Liver (tissue), 9 donors: ENCODE results near the gene ZNF792. TPM values are rescaled to one million over a fixed set of nuclear protein-coding genes. Genes with fewer than 3 reads are reported as not detected.

Experiments
- DNase-seq: peaks from one replicate; pipeline ENCODE4 v3.0.0-alpha.2; 2017; ENCODE audit warnings: low spot score
- H3K27ac ChIP-seq, 2 donors: one replicate each; pipeline ENCODE4 v1.7.0; 2013; ENCODE audit warnings: inconsistent platforms in 2 of 2, low read length in 2 of 2, control low read depth in 1 of 2, low read depth in 1 of 2, mild to moderate bottlenecking in 1 of 2
- H3K27me3 ChIP-seq, 4 donors: one replicate each; pipeline versions ENCODE4 v1.6.1 to v1.7.0; 2013; ENCODE audit warnings: low read length in 3 of 4, inconsistent platforms in 1 of 4, mild to moderate bottlenecking in 1 of 4, moderate library complexity in 1 of 4; ENCODE audit not compliant: control insufficient read depth in 4 of 4, insufficient read depth in 4 of 4
- H3K36me3 ChIP-seq, 4 donors: one replicate each; pipeline versions ENCODE4 v1.6.1 to v1.7.0; 2013; ENCODE audit warnings: low read length in 3 of 4, mild to moderate bottlenecking in 3 of 4, low read depth in 1 of 4, moderate library complexity in 1 of 4; ENCODE audit not compliant: control insufficient read depth in 4 of 4, insufficient read depth in 3 of 4
- H3K4me1 ChIP-seq, 4 donors: one replicate each; pipeline versions ENCODE4 v1.6.1 to v1.7.0; 2013; ENCODE audit warnings: low read length in 3 of 4, mild to moderate bottlenecking in 3 of 4, moderate library complexity in 1 of 4; ENCODE audit not compliant: control insufficient read depth in 4 of 4, insufficient read depth in 4 of 4
- H3K4me3 ChIP-seq, 3 donors: one replicate each; pipeline versions ENCODE4 v1.6.1 to v1.7.0; 2013; ENCODE audit warnings: low read length in 3 of 3, control low read depth in 1 of 3, low read depth in 1 of 3, mild to moderate bottlenecking in 1 of 3
- H3K9ac ChIP-seq, 2 donors: one replicate each; pipeline ENCODE4 v1.7.0; 2013; ENCODE audit warnings: low read length in 2 of 2, mild to moderate bottlenecking in 2 of 2, moderate library complexity in 2 of 2, control low read depth in 1 of 2, low read depth in 1 of 2
- H3K9me3 ChIP-seq, 4 donors: one replicate each; pipeline versions ENCODE4 v1.6.1 to v1.7.0; 2013; ENCODE audit warnings: low read length in 3 of 4; ENCODE audit not compliant: control insufficient read depth in 4 of 4
- ATF3 ChIP-seq: IDR thresholded peaks from 2 replicates; pipeline ENCODE4 v1.6.1; 2016; ENCODE audit warnings: antibody characterized with exemption
- CTCF ChIP-seq: fragments of 150-350 bp; IDR thresholded peaks from 2 replicates; pipeline ENCODE4 v1.5.1; 2017; ENCODE audit warnings: improper control_type of control experiment, low read depth, low read length; ENCODE audit not compliant: missing input control
- EGR1 ChIP-seq, 2 donors: IDR thresholded peaks; 2 replicates each; pipeline ENCODE4 v1.6.1; 2016 to 2018; ENCODE audit warnings: antibody characterized with exemption in 2 of 2, low read depth in 2 of 2
- FOXA1 ChIP-seq: IDR thresholded peaks from 2 replicates; pipeline ENCODE4 v1.6.1; 2016; ENCODE audit warnings: antibody characterized with exemption
- FOXA2 ChIP-seq: IDR thresholded peaks from 2 replicates; pipeline ENCODE4 v1.6.1; 2016; ENCODE audit warnings: antibody characterized with exemption
- GABPA ChIP-seq, 2 donors: IDR thresholded peaks in 1 of 2; conservative IDR thresholded peaks in 1 of 2; 2 replicates each; pipeline ENCODE4 v1.6.1; 2016; ENCODE audit warnings: antibody characterized with exemption in 2 of 2, mild to moderate bottlenecking in 1 of 2, moderate library complexity in 1 of 2
- HNF4G ChIP-seq: IDR thresholded peaks from 2 replicates; pipeline ENCODE4 v1.6.1; 2016; ENCODE audit warnings: antibody characterized with exemption
- JUND ChIP-seq, 2 donors: IDR thresholded peaks; 2 replicates each; pipeline ENCODE4 v1.6.1; 2016; ENCODE audit warnings: antibody characterized with exemption in 2 of 2
- MAX ChIP-seq: IDR thresholded peaks from 2 replicates; pipeline ENCODE4 v1.6.1; 2016; ENCODE audit warnings: antibody characterized with exemption
- NR2F2 ChIP-seq: IDR thresholded peaks from 2 replicates; pipeline ENCODE4 v1.6.1; 2016; ENCODE audit warnings: antibody characterized with exemption
- RAD21 ChIP-seq, 2 donors: IDR thresholded peaks; 2 replicates each; pipeline ENCODE4 v1.6.1; 2016; ENCODE audit warnings: antibody characterized with exemption in 2 of 2, mild to moderate bottlenecking in 2 of 2
- REST ChIP-seq: IDR thresholded peaks from 2 replicates; pipeline ENCODE4 v1.6.1; 2016; ENCODE audit warnings: antibody characterized with exemption, mild to moderate bottlenecking
- RXRA ChIP-seq, 2 donors: IDR thresholded peaks; 2 replicates each; pipeline ENCODE4 v1.6.1; 2017 to 2018; ENCODE audit warnings: antibody characterized with exemption in 2 of 2, mild to moderate bottlenecking in 1 of 2
- SP1 ChIP-seq: IDR thresholded peaks from 2 replicates; pipeline ENCODE4 v1.6.1; 2018; ENCODE audit warnings: antibody characterized with exemption, mild to moderate bottlenecking
- ZBTB33 ChIP-seq: IDR thresholded peaks from 2 replicates; pipeline ENCODE4 v1.6.1; 2016; ENCODE audit warnings: antibody characterized with exemption
- WGBS: extraction: QIAGEN DNeasy Blood & Tissue Kit; methylation state at CpG from one replicate; pipeline ENCODE4 v1.1.7; 2013; 5-methylcytosine and 5-hydroxymethylcytosine counted together
- polyA plus RNA-seq, 2 donors: library from polyadenylated mRNA; stranded (reverse) in 1 of 2; unstranded in 1 of 2; fragments of 200-250 nt in 1 of 2; fragments of >200 nt in 1 of 2; fragmentation: Nextera tagmentation in 1 of 2; extraction: Ambion mirVana in 1 of 2; gene quantifications; one replicate each; pipeline versions ENCODE4 v1.2.1 to v1.2.3, GENCODE V29; 2013 to 2015
- total RNA-seq, 2 donors: library from RNA; depleted of rRNA; stranded (reverse); fragments of >200 nt; gene quantifications; one replicate each; pipeline ENCODE4 v1.2.3, GENCODE V29; 2014
- donor health status: healthy.
- donor health status: healthy.
- donor health status: healthy.
- donor health status: healthy.
- donor health status: healthy.

ZNF792 gene
- total and polyA plus RNA-seq, 4 donors, result 0.65 to 4.9 (median 3.1) TPM

- WGBS, result 82% methylated on average over 3 of the region's 3 CpGs
- H3K36me3 ChIP-seq, result no peaks in the 10 kb centered on the region
- H3K4me3 ChIP-seq, result no peak overlapping the region
- no peak overlapping the region for H3K9ac ChIP-seq
- no peak for DNase-seq
- H3K27ac ChIP-seq, result no peak overlapping the region
- TF ChIP-seq GABPA (IDR thresholded peaks at IDR 0.05 in 1 of 2, conservative IDR thresholded peaks at IDR 0.05 in 1 of 2), result no peak
- TF ChIP-seq CTCF, result no peak
- no peak for TF ChIP-seq MAX
- no peak for TF ChIP-seq EGR1 (IDR thresholded peaks at IDR 0.05; ENCODE audit: low read depth in 2 of 2)
- TF ChIP-seq ATF3, result no peak
- no peak for TF ChIP-seq ZBTB33
- TF ChIP-seq FOXA2, result no peak
- TF ChIP-seq HNF4G, result no peak
- no peak for TF ChIP-seq FOXA1
- TF ChIP-seq JUND (IDR thresholded peaks at IDR 0.05), result no peak
- TF ChIP-seq RXRA (IDR thresholded peaks at IDR 0.05), result no peak
- TF ChIP-seq SP1, result no peak
- no peak for TF ChIP-seq NR2F2
- no peak for TF ChIP-seq REST
- TF ChIP-seq RAD21 (IDR thresholded peaks at IDR 0.05), result no peak
- no peaks in the 10 kb centered on the region for H3K4me1 ChIP-seq
- peaks cover 0 to 8% (median 3%) of the 10 kb centered on the region in 4 donors for H3K9me3 ChIP-seq
- H3K27me3 ChIP-seq, result peaks cover 0 to 3% (median under 1%) of the 10 kb centered on the region in 4 donors
Measured at GRCh38 chr19:34910770-34911169, 53.3 kb downstream of the ZNF792 start.

Other genes starting within 250 kb of the ZNF792 start
- gene ZNF181, start 230.0 kb downstream of the ZNF792 start, total RNA-seq, result 10 to 100 TPM in 1 of 2 donors, 1 to 10 TPM in 1; 9.6 to 15.2 TPM
- gene ZNF181, start 230.0 kb downstream of the ZNF792 start, polyA plus RNA-seq, result 10 to 100 TPM in 1 of 2 donors, 1 to 10 TPM in 1; 8.9 to 10.4 TPM
- 1 to 10 TPM; 2.1 to 2.6 TPM for gene ZNF599, start 191.0 kb downstream of the ZNF792 start, total RNA-seq
- gene ZNF599, start 191.0 kb downstream of the ZNF792 start, polyA plus RNA-seq, result 1 to 10 TPM; 1.5 to 2.1 TPM
- 1 to 10 TPM; 1.8 TPM for gene ZNF30, start 37.3 kb downstream of the ZNF792 start, total RNA-seq
- 1 to 10 TPM; 1.3 to 1.6 TPM for gene ZNF30, start 37.3 kb downstream of the ZNF792 start, polyA plus RNA-seq
- 10 to 100 TPM; 12.5 to 14.1 TPM for gene GRAMD1A, start 36.1 kb upstream of the ZNF792 start, total RNA-seq
- gene GRAMD1A, start 36.1 kb upstream of the ZNF792 start, polyA plus RNA-seq, result 1 to 10 TPM; 8.6 to 9.9 TPM
- 1 to 10 TPM; 2.0 to 4.9 TPM for gene SCN1B, start 66.2 kb upstream of the ZNF792 start, total RNA-seq
- 1 to 10 TPM; 1.6 to 5.8 TPM for gene SCN1B, start 66.2 kb upstream of the ZNF792 start, polyA plus RNA-seq
- gene HPN, start 77.5 kb upstream of the ZNF792 start, total RNA-seq, result 100 to 1,000 TPM; 130 to 239 TPM
- 100 to 1,000 TPM; 430 to 535 TPM for gene HPN, start 77.5 kb upstream of the ZNF792 start, polyA plus RNA-seq
- gene FXYD3, start 151.6 kb upstream of the ZNF792 start, total RNA-seq, result not detected
- gene FXYD3, start 151.6 kb upstream of the ZNF792 start, polyA plus RNA-seq, result under 1 TPM; 0.32 to 0.45 TPM
- 1 to 10 TPM; 1.1 to 1.2 TPM for gene LGI4, start 170.8 kb upstream of the ZNF792 start, total RNA-seq
- 1 to 10 TPM in 1 of 2 donors, under 1 TPM in 1; 0.18 to 1.5 TPM for gene LGI4, start 170.8 kb upstream of the ZNF792 start, polyA plus RNA-seq
- 10 to 100 TPM; 18.7 to 20.3 TPM for gene FXYD1, start 174.6 kb upstream of the ZNF792 start, total RNA-seq
- 100 to 1,000 TPM; 123 to 146 TPM for gene FXYD1, start 174.6 kb upstream of the ZNF792 start, polyA plus RNA-seq
- gene FXYD7, start 179.0 kb upstream of the ZNF792 start, total RNA-seq, result under 1 TPM in 1 of 2 donors, not detected in 1; 0.08 TPM
- under 1 TPM in 1 of 2 donors, not detected in 1; 0.09 TPM for gene FXYD7, start 179.0 kb upstream of the ZNF792 start, polyA plus RNA-seq
- 1 to 10 TPM; 2.2 to 2.8 TPM for gene FXYD5, start 190.5 kb upstream of the ZNF792 start, total RNA-seq
- gene FXYD5, start 190.5 kb upstream of the ZNF792 start, polyA plus RNA-seq, result 10 to 100 TPM; 11.8 to 22.0 TPM